Fibroblast of villous mesenchyme (primary cell): ENCODE results near the gene CEP164. TPM values are rescaled to one million over a fixed set of nuclear protein-coding genes. Genes with fewer than 3 reads are reported as not detected.

Experiments
- DNase-seq: peaks from one replicate; pipeline ENCODE4 v3.0.0-alpha.2; 2010; ENCODE audit warnings: low read depth
- H3K4me3 ChIP-seq: 2 replicates; pipeline ENCODE4 v1.5.1; 2011; ENCODE audit warnings: low read depth, mild to moderate bottlenecking, low read length
- CTCF ChIP-seq: IDR thresholded peaks from 2 replicates; pipeline ENCODE4 v1.5.1; 2012; ENCODE audit warnings: low read depth, mild to moderate bottlenecking, low read length; ENCODE audit not compliant: insufficient read depth
- total RNA-seq: library from RNA; depleted of rRNA; stranded (reverse); fragments of >200 nt; gene quantifications from 2 replicates; pipeline ENCODE4 v1.2.3, GENCODE V29; 2012

Gene CEP164
- total RNA-seq, 1 donor, result 33.7 TPM

GRCh38 chr11:117380676-117381075, 53.0 kb downstream of the CEP164 start:
- TF ChIP-seq CTCF, result no peak
- no peak for DNase-seq

GRCh38 chr11:117381481-117382387, 54.1 kb downstream of the CEP164 start:
- no peak overlapping the region for H3K4me3 ChIP-seq
- no peak for DNase-seq
- TF ChIP-seq CTCF, result no peak

More at GRCh38 chr11:117380676-117381075, 53.0 kb downstream of the CEP164 start:
- H3K4me3 ChIP-seq, result no peak overlapping the region

- no peak overlapping the region for H3K4me3 ChIP-seq
- DNase-seq, result no peak
- TF ChIP-seq CTCF, result no peak
These were observed 55.1 kb downstream of the CEP164 start for GRCh38 chr11:117382746-117383145.

GRCh38 chr11:117384045-117384444, 56.4 kb downstream of the CEP164 start:
- no peak overlapping the region for H3K4me3 ChIP-seq
- no peak for TF ChIP-seq CTCF
- peak; percentile 85 for DNase-seq

GRCh38 chr11:117385471-117385870, 57.8 kb downstream of the CEP164 start:
- H3K4me3 ChIP-seq, result no peak overlapping the region
- no peak for TF ChIP-seq CTCF
- DNase-seq, result no peak

GRCh38 chr11:117385906-117386305, 58.3 kb downstream of the CEP164 start:
- TF ChIP-seq CTCF, result no peak
- no peak overlapping the region for H3K4me3 ChIP-seq
- no peak for DNase-seq
